ENCODE data around the gene CA11.

DNA sequence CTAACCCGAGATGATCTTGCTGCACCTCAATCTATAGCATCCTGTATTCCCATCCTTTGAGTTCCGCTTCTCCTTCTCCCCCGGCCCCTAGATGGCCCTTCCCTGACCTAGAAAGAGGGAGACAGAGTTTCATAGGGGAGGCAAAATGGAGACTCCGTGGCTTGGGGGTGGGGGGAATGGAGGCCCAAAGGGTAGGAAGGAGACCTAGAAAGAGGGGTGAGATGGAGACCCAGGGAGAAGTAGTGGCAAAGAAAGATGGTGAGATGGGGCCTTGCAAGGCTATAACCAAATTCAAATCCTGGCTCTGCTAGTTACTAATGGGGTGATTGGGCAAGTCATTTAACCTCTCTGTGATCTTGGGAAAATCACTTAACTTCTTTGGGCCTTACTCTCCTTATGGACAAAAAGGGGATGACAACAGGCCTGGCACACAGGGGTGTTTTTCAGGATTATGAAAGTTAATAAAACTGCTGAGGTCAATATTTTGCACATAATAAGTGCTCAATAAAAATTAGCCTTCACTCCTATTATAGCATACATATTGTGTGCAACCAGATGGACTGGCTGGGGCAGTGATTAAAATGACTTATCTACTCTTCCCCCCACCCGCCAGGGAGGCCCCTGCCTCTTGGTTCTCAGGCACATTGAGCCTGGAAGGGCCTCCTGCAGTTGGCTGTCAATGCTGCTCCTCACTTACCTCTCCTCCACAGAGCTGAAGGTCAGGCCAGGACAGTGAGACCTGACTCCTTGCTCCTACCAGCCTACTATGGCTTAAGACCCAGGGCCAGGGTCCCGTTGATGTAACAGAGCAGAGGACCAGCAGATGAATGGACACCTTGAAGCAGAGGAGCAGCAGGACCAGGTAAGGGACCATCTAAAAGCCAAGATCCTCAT, 26.0 kb downstream of the CA11 start:
- TF ChIP-seq CTCF (IDR thresholded peaks at IDR 0.05) (no peak), POLR2AphosphoS5 (IDR thresholded peaks at IDR 0.05) (no peak), POLR2A (IDR thresholded peaks at IDR 0.05) (no peak)

Data from prostate gland (tissue), 2 donors.